Neural cell (in vitro differentiated cells): ENCODE data around the gene APBA1.

Experiments
- CTCF ChIP-seq: fragments of 450-650 bp; IDR thresholded peaks from 2 replicates; pipeline ENCODE4 v1.5.1; 2014; ENCODE audit warnings: antibody characterized with exemption, mild to moderate bottlenecking, moderate library complexity; ENCODE audit not compliant: poor library complexity, severe bottlenecking
- EZH2 ChIP-seq: fragments of 200-600, 300-800 bp; shearing (Covaris generic), sonication (generic); IDR thresholded peaks from 2 replicates; pipeline ENCODE4 v1.6.1; 2014; ENCODE audit warnings: antibody characterized with exemption, low read length, borderline replicate concordance, mild to moderate bottlenecking; ENCODE audit not compliant: insufficient read depth, poor library complexity, severe bottlenecking

GRCh38 chr9:69496846-69497450 is 175.2 kb downstream of the APBA1 start:
- TF ChIP-seq CTCF (no peak), EZH2 (no peak)
